ENCODE results near the gene KIF12. TPM values are rescaled to one million over a fixed set of nuclear protein-coding genes. Genes with fewer than 3 reads are reported as not detected.

Gene KIF12
- total and polyA plus RNA-seq, 2 experiments from 2014 or later = 4.2 to 4.3 TPM

GRCh38 chr9:114050646-114051045 is 48.4 kb downstream of the KIF12 start (continued):
- TF ChIP-seq, protein P1, sequence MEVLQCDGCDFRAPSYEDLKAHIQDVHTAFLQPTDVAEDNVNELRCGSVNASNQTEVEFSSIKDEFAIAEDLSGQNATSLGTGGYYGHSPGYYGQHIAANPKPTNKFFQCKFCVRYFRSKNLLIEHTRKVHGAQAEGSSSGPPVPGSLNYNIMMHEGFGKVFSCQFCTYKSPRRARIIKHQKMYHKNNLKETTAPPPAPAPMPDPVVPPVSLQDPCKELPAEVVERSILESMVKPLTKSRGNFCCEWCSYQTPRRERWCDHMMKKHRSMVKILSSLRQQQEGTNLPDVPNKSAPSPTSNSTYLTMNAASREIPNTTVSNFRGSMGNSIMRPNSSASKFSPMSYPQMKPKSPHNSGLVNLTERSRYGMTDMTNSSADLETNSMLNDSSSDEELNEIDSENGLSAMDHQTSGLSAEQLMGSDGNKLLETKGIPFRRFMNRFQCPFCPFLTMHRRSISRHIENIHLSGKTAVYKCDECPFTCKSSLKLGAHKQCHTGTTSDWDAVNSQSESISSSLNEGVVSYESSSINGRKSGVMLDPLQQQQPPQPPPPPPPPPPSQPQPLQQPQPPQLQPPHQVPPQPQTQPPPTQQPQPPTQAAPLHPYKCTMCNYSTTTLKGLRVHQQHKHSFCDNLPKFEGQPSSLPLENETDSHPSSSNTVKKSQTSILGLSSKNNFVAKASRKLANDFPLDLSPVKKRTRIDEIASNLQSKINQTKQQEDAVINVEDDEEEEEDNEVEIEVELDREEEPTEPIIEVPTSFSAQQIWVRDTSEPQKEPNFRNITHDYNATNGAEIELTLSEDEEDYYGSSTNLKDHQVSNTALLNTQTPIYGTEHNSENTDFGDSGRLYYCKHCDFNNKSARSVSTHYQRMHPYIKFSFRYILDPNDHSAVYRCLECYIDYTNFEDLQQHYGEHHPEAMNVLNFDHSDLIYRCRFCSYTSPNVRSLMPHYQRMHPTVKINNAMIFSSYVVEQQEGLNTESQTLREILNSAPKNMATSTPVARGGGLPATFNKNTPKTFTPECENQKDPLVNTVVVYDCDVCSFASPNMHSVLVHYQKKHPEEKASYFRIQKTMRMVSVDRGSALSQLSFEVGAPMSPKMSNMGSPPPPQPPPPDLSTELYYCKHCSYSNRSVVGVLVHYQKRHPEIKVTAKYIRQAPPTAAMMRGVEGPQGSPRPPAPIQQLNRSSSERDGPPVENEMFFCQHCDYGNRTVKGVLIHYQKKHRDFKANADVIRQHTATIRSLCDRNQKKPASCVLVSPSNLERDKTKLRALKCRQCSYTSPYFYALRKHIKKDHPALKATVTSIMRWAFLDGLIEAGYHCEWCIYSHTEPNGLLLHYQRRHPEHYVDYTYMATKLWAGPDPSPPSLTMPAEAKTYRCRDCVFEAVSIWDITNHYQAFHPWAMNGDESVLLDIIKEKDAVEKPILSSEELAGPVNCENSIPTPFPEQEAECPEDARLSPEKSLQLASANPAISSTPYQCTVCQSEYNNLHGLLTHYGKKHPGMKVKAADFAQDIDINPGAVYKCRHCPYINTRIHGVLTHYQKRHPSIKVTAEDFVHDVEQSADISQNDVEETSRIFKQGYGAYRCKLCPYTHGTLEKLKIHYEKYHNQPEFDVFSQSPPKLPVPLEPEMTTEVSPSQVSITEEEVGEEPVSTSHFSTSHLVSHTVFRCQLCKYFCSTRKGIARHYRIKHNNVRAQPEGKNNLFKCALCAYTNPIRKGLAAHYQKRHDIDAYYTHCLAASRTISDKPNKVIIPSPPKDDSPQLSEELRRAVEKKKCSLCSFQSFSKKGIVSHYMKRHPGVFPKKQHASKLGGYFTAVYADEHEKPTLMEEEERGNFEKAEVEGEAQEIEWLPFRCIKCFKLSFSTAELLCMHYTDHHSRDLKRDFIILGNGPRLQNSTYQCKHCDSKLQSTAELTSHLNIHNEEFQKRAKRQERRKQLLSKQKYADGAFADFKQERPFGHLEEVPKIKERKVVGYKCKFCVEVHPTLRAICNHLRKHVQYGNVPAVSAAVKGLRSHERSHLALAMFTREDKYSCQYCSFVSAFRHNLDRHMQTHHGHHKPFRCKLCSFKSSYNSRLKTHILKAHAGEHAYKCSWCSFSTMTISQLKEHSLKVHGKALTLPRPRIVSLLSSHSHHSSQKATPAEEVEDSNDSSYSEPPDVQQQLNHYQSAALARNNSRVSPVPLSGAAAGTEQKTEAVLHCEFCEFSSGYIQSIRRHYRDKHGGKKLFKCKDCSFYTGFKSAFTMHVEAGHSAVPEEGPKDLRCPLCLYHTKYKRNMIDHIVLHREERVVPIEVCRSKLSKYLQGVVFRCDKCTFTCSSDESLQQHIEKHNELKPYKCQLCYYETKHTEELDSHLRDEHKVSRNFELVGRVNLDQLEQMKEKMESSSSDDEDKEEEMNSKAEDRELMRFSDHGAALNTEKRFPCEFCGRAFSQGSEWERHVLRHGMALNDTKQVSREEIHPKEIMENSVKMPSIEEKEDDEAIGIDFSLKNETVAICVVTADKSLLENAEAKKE (CRISPR knock-in tag; IDR thresholded peaks at IDR 0.05) = no peak

- no peak overlapping the region for H3K4me3 Mint-ChIP-seq
- no peaks in the 10 kb centered on the region for H3F3A ChIP-seq (replicated peaks; ENCODE audit: low read depth)
- TF ChIP-seq ETS1 (IDR thresholded peaks at IDR 0.05) (no peak), CTCF (conservative IDR thresholded peaks at IDR 0.05; ENCODE audit: low read depth in 2 of 2) (no peak), EZH2phosphoT487 (IDR thresholded peaks at IDR 0.05; ENCODE audit: unreplicated experiment) (no peak), POLR2AphosphoS5 (IDR thresholded peaks at IDR 0.05; ENCODE audit: low read depth) (no peak), CREB1 (CRISPR knock-in tag; IDR thresholded peaks at IDR 0.05; ENCODE audit: low read depth) (no peak), JUNB (IDR thresholded peaks at IDR 0.05; ENCODE audit: unreplicated experiment) (no peak), NANOG (IDR thresholded peaks at IDR 0.05; ENCODE audit: borderline replicate concordance) (no peak), ZNF114 (CRISPR knock-in tag; IDR thresholded peaks at IDR 0.05) (no peak), EZH2 (IDR thresholded peaks at IDR 0.05; ENCODE audit: low read depth, unreplicated experiment) (no peak)
Measured at GRCh38 chr9:114050226-114050568, 48.9 kb downstream of the KIF12 start.

More at GRCh38 chr9:114050226-114050568, 48.9 kb downstream of the KIF12 start:
- H3K9me2 ChIP-seq (ENCODE audit: insufficient read depth) = 0 out of 2 replicates have a peak, but pooled peaks cover 4% of the 10 kb centered on the region
- no peaks in the 10 kb centered on the region for H3K4me1 ChIP-seq (ENCODE audit: insufficient read depth)
- peaks cover 3% of the 10 kb centered on the region for H3K27me3 Mint-ChIP-seq (ENCODE audit: insufficient read depth, low read depth, poor library complexity)
- no peak overlapping the region for H3K4me2 ChIP-seq
- peaks cover 1% of the 10 kb centered on the region for H4K20me1 ChIP-seq (replicated peaks; ENCODE audit: insufficient read depth)
- H3K4me3 ChIP-seq = no peak overlapping the region
- H3K27ac ChIP-seq (ENCODE audit: low read depth) = no peak overlapping the region
- peaks cover 40% of the 10 kb centered on the region for H3K36me3 Mint-ChIP-seq (ENCODE audit: low read depth)
- H3K79me2 ChIP-seq (replicated peaks; ENCODE audit: insufficient read depth) = no peaks in the 10 kb centered on the region
- no peak overlapping the region for H2AFZ ChIP-seq
- no peak overlapping the region for H3K27ac Mint-ChIP-seq
- DNase-seq (ENCODE audit: low spot score) (no peak), ATAC-seq (no peak)
- H3K4me1 Mint-ChIP-seq = peaks cover 1% of the 10 kb centered on the region
- H3K9me3 Mint-ChIP-seq = no peaks in the 10 kb centered on the region
- H3K36me3 ChIP-seq (ENCODE audit: insufficient read depth) = no peaks in the 10 kb centered on the region
- H3K27me3 ChIP-seq (ENCODE audit: insufficient read depth) = no peaks in the 10 kb centered on the region
